Thyroid gland (tissue), 4 donors: Measurements from ENCODE around the gene ATP5MG.

Source experiments
- CTCF ChIP-seq, 6 experiments: fragments of 200-600 bp in 3 of 6; fragments of 450-650 bp in 3 of 6; sonication (generic) in 3 of 6; IDR thresholded peaks; one replicate each; pipeline ENCODE4 v1.5.1; 2016 to 2019; ENCODE audit warnings: antibody characterized with exemption in 6 of 6, mild to moderate bottlenecking in 2 of 6, inconsistent platforms in 1 of 6, moderate library complexity in 1 of 6
- POLR2A ChIP-seq, 2 donors: fragments of 450-650 bp; IDR thresholded peaks; one replicate each; pipeline ENCODE4 v1.6.1; 2017; ENCODE audit warnings: antibody characterized with exemption in 2 of 2, mild to moderate bottlenecking in 2 of 2, moderate library complexity in 1 of 2

- TF ChIP-seq POLR2A (IDR thresholded peaks at IDR 0.05) (no peak), CTCF (IDR thresholded peaks at IDR 0.05) (no peak)
These were observed 25.4 kb upstream of the ATP5MG start for GRCh38 chr11:118375978-118376377.
